HEK293 (cell line): ENCODE results near the gene ZNF761.

Experiments
- ZFP41 ChIP-seq: fragments of 450-650 bp; formaldehyde crosslinking; IDR thresholded peaks from 2 replicates; pipeline ENCODE4 v1.5.1; 2016; ENCODE audit warnings: missing biosample characterization, missing genetic modification characterization, borderline replicate concordance
- ZNF48 ChIP-seq: fragments of 450-650 bp; formaldehyde crosslinking; IDR thresholded peaks from 2 replicates; pipeline ENCODE4 v1.5.1; 2016; ENCODE audit warnings: missing biosample characterization, missing genetic modification characterization

DNA sequence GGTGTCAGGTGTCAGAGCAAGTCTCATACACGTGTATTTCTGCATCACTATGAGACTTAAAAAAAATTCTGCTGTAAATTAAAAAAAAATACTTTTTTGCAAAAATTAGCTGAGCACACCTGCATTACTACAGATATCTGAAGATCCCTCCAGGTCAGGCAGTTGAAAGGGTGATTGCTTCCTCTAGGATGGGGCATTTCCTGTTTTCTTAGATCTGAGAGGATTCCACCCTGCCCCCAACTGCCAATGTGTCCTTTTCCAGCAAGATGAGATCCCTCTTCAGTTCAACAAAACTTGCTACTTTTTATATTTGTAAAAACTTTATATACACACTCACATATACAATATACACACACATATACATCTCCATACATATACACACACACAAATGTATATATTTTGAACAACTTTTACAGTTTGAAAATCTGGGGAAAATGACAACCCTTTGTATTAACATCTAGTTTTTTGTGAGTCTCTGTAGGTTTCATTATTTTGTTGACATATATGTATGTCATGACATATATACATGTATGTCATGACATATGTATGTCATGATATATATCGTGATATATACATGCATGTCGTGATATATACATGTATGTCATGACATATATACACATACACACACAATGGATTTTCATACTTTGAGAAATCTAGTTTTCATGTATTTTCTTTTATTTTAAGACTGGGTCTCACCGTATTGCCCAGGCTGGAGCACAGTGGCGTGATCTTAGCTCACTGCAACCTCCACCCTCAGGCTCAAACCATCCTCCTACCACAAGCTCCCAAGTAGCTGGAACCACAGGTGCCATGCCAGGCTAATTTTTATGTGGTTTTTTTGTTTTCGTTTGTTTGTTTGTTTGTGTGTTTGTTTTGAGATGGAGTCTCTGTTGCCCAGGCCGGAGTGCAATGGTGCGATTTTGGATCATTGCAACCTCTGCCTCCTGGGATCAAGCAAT lies 53.5 kb downstream of the ZNF761 start:
- TF ChIP-seq ZFP41 (tag by site-specific recombination) (no peak), ZNF48 (tag by site-specific recombination) (no peak)
